ENCODE measurements around the gene ODAD3.
A peak's percentile ranks its signal among the peaks of the same experiment; 100 is the strongest.
"Not testable (repeated sequence)": the region's sequence is repeated elsewhere in the genome, so short reads cannot be mapped to it uniquely, and the experiment has no call there.

ODAD3 gene

DNA sequence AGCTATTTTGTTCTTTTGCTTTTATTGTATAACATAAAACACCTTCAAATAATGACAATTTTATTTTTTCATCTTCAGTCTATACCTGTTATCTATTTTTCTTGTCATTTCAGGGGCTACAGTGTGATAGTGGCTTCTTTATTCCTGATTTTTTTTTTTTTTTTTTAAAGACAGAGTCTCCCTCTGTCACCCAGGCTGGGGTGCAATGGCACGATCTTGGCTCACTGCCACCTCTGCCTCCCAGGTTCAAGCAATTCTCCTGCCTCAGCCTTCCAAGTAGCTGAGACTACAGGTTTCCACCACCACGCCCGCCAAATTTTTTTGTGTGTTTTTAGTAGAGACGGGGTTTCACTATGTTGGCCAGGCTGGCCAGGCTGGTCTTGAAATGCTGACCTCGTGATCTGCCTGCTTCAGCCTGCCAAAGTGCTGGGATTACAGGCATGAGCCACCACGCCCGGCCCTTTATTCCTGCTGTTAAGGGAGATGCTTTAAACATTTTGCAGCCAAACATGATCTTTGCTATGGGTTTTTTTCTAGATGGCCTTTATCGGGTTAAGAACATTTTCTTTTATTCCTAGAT, 33.4 kb upstream of the ODAD3 start:
- H3K4me1 ChIP-seq (ENCODE audit: insufficient read depth, low read length), result peaks cover 13% of the 10 kb centered on the region
- H3K9me3 ChIP-seq (ENCODE audit: control insufficient read depth, insufficient read depth, low read length); H3K36me3 ChIP-seq (ENCODE audit: insufficient read depth, low read length); H3K9ac ChIP-seq (ENCODE audit: low read depth, low read length): not testable (repeated sequence)

DNA sequence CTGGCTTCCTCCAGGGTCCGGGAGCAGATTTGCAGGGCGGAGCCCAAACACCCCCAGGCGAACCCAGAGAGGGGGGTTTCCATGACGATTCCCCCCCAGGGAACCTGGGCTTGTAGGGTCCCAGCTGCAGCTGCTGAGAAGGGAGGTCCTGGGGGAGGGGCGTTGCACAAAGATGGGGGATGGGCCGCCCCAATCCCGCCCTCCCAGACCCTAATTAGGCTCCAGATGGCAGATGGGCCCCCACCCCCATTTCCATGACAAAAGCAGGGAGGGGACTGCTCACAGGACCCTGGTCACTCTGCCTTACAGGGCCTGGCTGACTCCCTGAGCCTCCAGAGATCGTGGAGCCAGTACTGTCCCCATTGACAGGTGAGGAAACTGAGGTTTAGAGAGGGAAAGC, 30.7 kb upstream of the ODAD3 start:
- no peaks in the 10 kb centered on the region for H3K36me3 ChIP-seq (ENCODE audit: insufficient read depth, low read length)

DNA sequence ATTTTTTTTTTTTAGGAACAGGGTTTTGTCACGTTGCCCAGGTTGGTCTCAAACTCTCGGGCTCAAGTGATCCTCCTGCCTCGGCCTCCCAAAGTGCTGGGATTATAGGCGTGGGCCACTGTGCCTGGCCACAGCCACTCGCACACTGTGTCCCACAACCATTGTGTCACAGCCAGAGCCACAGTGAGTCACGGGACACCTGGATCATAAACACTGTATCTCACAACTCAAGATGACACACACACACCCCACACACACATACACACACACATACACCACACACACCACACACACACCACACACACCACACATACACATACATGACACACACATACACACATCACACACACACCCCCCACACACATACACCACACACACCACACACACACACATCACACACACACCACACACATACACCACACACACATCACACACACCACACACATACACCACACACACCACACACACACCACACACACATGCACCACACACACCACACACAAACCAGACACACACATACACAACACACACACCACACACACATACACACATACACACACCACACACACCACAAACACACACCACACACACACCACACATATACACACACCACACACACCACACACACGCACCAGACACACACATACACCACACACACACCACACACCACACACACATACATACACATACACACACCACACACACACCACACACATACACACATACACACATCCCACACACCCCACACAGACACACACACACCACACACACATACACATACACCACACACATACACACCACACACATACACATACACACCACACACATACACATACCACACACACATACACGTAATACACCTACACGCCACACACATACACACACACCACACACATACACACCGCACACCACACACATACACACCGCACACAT, 29.7 kb upstream of the ODAD3 start:
- peaks cover 13% of the 10 kb centered on the region for H3K4me1 ChIP-seq (ENCODE audit: insufficient read depth, low read length)
- no peaks in the 10 kb centered on the region for H3K9me3 ChIP-seq (ENCODE audit: control insufficient read depth, insufficient read depth, low read length)
- no peak overlapping the region for H3K9ac ChIP-seq (ENCODE audit: low read depth, low read length)
- no peaks in the 10 kb centered on the region for H3K36me3 ChIP-seq (ENCODE audit: insufficient read depth, low read length)

More for the DNA sequence above, 30.7 kb upstream of the ODAD3 start:
- Histone ChIP-seq H3K4me1 (ENCODE audit: insufficient read depth, low read length) (peaks cover 13% of the 10 kb centered on the region), H3K9me3 (ENCODE audit: control insufficient read depth, insufficient read depth, low read length) (no peaks in the 10 kb centered on the region), H3K9ac (ENCODE audit: low read depth, low read length) (peak overlapping the region; percentile 11; the same call in 1 of the 2 replicates)

DNA sequence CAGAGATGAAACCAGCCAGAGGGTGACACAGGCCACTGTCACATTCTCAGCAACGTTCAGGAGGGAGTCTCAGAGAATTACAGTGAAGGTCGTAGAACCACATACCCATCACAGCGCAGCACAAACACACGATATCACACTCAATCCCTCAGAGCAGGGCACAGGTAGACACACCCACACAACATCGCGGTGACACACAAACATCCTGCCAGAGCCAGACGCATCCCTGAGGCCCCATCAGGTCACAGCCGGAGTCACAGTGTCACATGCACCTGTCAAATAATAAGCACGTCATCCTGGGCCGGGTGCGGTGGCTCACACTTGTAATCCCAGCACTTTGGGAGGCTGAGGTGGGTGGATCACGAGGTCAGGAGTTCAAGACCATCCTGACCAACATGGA, 28.5 kb upstream of the ODAD3 start:
- no peak overlapping the region for H3K9ac ChIP-seq (ENCODE audit: low read depth, low read length)

DNA sequence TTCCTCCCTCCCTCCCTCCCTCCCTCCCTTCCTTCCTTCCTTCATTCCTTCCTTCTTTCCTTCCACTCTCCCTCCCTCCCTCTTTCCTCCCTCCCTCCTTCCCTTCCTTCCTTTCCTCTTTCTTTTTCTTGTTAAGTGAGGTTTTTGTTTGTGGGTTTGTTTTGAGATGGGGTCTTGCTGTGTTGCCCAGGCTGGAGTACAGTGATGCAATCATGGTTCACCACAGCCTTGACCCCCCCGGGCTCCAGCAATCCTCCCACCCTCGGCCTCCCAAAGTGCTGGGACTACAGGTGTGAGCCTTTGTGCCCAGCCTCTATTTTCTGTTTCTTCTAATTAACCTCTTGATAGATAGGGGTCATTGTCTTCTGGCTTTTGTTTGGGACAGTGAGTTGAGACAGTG, 26.5 kb upstream of the ODAD3 start:
- H3K9me3 ChIP-seq (ENCODE audit: control insufficient read depth, insufficient read depth, low read length), result no peaks in the 10 kb centered on the region
- H3K4me1 ChIP-seq (ENCODE audit: insufficient read depth, low read length), result peaks cover 13% of the 10 kb centered on the region
- H3K36me3 ChIP-seq (ENCODE audit: insufficient read depth, low read length), result no peaks in the 10 kb centered on the region
- no peak overlapping the region for H3K9ac ChIP-seq (ENCODE audit: low read depth, low read length)

More for the DNA sequence above, 28.5 kb upstream of the ODAD3 start:
- no peaks in the 10 kb centered on the region for H3K36me3 ChIP-seq (ENCODE audit: insufficient read depth, low read length)
- H3K4me1 ChIP-seq (ENCODE audit: insufficient read depth, low read length), result peaks cover 13% of the 10 kb centered on the region
- H3K9me3 ChIP-seq (ENCODE audit: control insufficient read depth, insufficient read depth, low read length), result no peaks in the 10 kb centered on the region

DNA sequence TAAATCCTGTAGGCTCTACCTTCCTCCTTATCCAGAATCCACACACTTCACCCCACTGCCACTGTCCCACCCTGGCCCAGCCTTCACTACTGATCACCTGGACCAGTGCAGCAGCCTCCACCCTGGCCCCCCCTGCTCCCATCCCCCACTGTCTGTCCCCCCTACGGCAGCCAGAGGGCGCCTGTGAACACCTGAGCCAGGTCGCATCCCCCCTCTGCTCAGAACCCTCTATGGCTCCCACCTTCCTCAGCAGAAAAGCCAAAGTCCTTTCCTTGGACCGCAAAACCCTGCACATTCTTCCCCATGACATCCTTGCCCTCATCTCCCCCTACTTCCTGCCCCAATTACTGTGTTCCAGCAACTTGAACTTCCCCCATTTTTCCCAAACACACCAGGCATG, 25.3 kb upstream of the ODAD3 start:
- Histone ChIP-seq H3K9me3 (ENCODE audit: control insufficient read depth, insufficient read depth, low read length) (no peaks in the 10 kb centered on the region), H3K36me3 (ENCODE audit: insufficient read depth, low read length) (no peaks in the 10 kb centered on the region), H3K4me1 (ENCODE audit: insufficient read depth, low read length) (peaks cover 5% of the 10 kb centered on the region; the same call in 1 of the 2 replicates), H3K9ac (ENCODE audit: low read depth, low read length) (no peak overlapping the region)

DNA sequence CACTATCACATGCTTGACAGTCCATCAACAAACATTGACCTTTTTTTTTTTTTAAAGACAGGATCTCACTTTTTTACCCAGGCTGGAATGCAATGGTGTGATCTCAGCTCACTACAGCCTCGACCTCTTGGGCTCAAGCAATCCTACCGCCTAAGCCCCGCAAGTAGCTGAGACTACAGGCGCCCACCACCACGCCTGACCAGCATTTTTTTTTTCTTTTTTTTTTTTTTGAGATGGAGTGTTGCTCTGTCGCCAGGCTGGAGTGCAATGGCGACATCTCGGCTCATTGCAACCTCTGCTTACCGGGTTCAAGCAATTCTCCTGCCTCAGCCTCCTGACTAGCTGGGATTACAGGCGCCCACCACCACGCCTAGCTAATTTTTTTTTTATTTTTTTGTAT, 24.0 kb upstream of the ODAD3 start:
- not testable (repeated sequence) for H3K9me3 ChIP-seq (ENCODE audit: control insufficient read depth, insufficient read depth, low read length); H3K4me1 ChIP-seq (ENCODE audit: insufficient read depth, low read length)

DNA sequence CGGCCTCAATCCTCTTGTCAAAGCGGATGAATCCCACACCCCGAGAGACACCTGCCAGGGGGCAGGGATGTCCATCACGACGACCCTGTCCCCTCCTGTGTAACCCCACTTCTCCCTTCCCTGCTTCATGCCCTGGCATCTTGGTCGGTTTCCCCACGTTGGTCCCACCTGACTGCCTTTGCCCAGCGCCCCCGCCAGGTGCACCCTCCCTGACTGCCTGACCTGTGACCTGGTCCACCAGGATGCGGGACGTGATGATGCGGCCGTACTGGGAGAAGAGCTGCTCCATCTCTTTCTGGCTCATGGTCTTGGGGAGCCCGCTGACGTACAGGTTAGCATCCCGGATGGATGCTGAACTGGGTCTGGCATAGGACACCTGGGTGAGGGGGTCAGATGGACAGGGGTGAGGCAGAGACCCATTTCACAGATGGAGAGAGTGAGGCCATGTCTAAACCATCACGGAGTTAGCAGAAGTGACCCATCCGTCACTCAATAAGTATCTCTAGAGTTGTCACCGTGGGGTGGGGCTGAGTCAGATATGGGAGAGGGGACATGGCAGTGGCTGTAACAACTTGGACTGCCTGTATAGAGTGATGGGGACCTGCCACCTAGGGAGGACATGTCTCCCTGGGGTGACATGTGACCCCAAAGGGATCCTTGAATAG, 23.4 kb upstream of the ODAD3 start:
- Histone ChIP-seq H3K4me1 (ENCODE audit: insufficient read depth, low read length) (peaks cover 2% of the 10 kb centered on the region; the same call in 1 of the 2 replicates), H3K9me3 (ENCODE audit: control insufficient read depth, insufficient read depth, low read length) (no peaks in the 10 kb centered on the region), H3K9ac (ENCODE audit: low read depth, low read length) (no peak overlapping the region), H3K36me3 (ENCODE audit: insufficient read depth, low read length) (no peaks in the 10 kb centered on the region)

More for the DNA sequence above, 24.0 kb upstream of the ODAD3 start:
- not testable (repeated sequence) for H3K9ac ChIP-seq (ENCODE audit: low read depth, low read length); H3K36me3 ChIP-seq (ENCODE audit: insufficient read depth, low read length)

DNA sequence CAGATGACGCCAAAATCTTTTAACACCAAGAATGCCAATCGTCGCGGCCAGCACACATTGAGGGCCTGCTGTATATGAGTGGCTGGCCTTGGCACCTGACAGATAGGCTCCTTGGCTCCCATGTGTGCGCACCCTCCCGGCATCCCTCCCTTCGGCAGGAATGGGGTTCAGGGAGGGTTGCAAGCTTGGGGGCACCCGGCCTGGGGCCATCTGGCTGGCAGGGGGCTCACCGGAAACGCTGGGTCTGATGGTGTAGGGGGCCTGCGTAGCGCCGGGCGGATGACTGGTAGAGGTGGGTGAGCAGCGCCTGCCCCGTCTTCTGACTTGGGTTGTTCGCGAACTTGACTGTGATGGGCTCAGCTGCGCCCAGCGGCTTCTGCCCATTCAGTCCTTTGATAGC, 22.9 kb upstream of the ODAD3 start:
- Histone ChIP-seq H3K4me1 (ENCODE audit: insufficient read depth, low read length) (peaks cover 3% of the 10 kb centered on the region; the same call in 1 of the 2 replicates), H3K9ac (ENCODE audit: low read depth, low read length) (no peak overlapping the region), H3K36me3 (ENCODE audit: insufficient read depth, low read length) (no peaks in the 10 kb centered on the region), H3K9me3 (ENCODE audit: control insufficient read depth, insufficient read depth, low read length) (no peaks in the 10 kb centered on the region)

DNA sequence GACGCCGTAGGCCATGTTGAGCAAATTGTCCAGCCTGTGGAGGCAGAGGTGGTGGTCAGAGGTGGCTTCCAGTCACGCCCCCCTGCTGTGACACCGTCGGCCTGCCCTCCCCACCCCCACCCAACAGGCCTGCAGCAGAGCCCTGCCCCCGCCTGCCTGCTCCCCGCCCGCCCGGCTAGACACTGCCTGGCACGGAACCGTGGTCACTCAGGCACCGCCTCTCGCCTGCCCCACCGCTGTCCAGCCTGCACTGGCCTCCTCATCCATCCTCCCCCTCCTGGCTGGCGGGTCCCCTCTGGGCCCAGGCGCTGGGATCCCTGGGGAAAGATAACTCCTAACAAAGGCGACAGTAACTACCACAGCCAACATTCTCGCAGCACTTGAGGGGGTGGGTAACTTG, 22.2 kb upstream of the ODAD3 start:
- no peaks in the 10 kb centered on the region for H3K36me3 ChIP-seq (ENCODE audit: insufficient read depth, low read length)
- H3K9me3 ChIP-seq (ENCODE audit: control insufficient read depth, insufficient read depth, low read length), result no peaks in the 10 kb centered on the region
- H3K4me1 ChIP-seq (ENCODE audit: insufficient read depth, low read length), result peaks cover 5% of the 10 kb centered on the region; the same call in 1 of the 2 replicates
- H3K9ac ChIP-seq (ENCODE audit: low read depth, low read length), result no peak overlapping the region

DNA sequence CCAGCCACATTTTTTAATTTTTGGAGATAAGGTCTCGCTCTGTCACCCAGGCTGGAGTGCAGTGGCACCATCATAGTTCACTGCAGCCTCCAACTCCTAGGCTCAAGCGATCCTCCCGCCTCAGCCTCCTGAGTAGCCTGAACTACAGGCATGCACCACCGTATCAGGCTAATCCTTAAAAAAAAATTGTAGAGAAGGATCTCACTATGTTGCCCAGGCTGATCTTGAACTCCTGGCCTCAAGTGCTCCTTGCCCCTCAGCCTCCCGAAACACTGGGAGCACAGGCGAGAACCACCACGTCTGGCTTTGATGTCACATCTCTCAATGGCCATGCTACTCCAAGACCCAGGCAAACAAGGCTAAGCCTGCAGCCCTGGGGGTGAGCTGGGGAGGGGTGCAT, 21.7 kb upstream of the ODAD3 start:
- H3K9me3 ChIP-seq (ENCODE audit: control insufficient read depth, insufficient read depth, low read length), result no peaks in the 10 kb centered on the region
- no peak overlapping the region for H3K9ac ChIP-seq (ENCODE audit: low read depth, low read length)
- peaks cover 10% of the 10 kb centered on the region; the same call in 1 of the 2 replicates for H3K4me1 ChIP-seq (ENCODE audit: insufficient read depth, low read length)

DNA sequence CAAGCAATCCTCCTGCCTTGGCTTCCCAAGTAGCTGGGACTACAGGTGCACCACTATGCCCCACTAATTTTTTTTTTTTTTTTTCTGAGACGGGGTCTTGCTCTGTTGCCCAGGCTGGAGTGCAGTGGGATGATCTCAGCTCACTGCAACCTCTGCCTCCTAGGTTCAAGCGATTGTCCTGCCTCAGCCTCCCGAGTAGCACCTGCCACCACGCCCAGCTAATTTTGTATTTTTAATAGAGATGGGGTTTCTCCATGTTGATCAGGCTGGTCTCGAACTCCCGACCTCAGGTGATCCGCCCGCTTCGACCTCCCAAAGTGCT, 20.3 kb upstream of the ODAD3 start:
- not testable (repeated sequence) for H3K36me3 ChIP-seq (ENCODE audit: insufficient read depth, low read length); H3K9me3 ChIP-seq (ENCODE audit: control insufficient read depth, insufficient read depth, low read length); H3K9ac ChIP-seq (ENCODE audit: low read depth, low read length)
- H3K4me1 ChIP-seq (ENCODE audit: insufficient read depth, low read length), result peaks cover 12% of the 10 kb centered on the region; the same call in 1 of the 2 replicates

More for the DNA sequence above, 21.7 kb upstream of the ODAD3 start:
- H3K36me3 ChIP-seq (ENCODE audit: insufficient read depth, low read length), result no peaks in the 10 kb centered on the region

DNA sequence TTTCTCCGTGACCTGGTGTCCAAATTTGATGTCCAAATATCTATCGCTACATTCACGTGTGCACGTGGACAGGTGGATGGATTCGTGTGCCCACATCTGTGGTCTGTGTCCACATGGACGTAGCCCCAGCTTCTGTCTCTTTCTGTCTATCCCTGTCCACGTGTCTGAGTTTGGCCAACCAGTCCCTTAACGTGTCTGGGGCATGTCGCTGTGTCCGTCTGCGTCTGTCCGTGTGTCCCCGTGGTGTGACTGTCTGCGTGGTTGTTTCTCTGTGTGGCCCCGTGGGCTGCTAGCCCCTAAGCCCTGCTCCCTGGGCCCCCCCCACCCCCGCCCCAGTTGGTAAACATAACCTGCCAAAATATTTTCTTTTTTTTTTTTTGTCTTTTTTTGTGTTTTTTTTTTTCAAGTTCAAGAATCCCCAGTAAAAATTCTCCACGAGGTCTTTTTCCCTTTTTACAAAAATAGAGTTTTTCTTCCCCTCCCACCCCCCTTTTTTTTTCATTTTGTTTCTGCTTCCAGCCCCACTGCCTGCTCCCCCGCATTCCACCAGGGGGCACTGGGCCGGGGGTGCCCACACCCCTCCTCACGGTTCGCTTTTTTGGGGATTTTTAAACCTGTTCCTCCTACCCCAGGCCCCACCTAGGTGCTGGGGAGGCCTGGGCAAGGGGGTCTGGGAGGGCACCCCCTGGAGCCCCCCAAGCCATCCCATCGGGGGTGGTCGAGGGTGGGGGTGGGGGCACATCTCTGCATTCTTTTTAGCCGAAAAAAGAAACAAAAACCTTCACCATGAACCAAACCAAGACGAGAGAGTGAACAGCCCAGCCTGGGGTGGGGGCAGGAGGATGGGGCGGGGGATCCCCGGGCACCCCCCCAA, 18.8 kb upstream of the ODAD3 start:
- Histone ChIP-seq H3K9ac (ENCODE audit: low read depth, low read length) (peak overlapping the region; percentile 36; the same call in 1 of the 2 replicates), H3K9me3 (ENCODE audit: control insufficient read depth, insufficient read depth, low read length) (no peaks in the 10 kb centered on the region), H3K36me3 (ENCODE audit: insufficient read depth, low read length) (no peaks in the 10 kb centered on the region), H3K4me1 (ENCODE audit: insufficient read depth, low read length) (peaks cover 12% of the 10 kb centered on the region; the same call in 1 of the 2 replicates)
